ENCODE results near the gene MICAL3. TPM values are rescaled to one million over a fixed set of nuclear protein-coding genes. Genes with fewer than 3 reads are reported as not detected.

Gene MICAL3
- polyA plus RNA-seq, 1 of the 3 experiments (the other 2 are of a cell fraction): 83.1 TPM

GRCh38 chr22:18059094-18059417 is 34.7 kb upstream of the MICAL3 start:
- H3K4me2 ChIP-seq: no peak overlapping the region
- H4K20me1 ChIP-seq (ENCODE audit: insufficient read depth): no peaks in the 10 kb centered on the region
- H2AFZ ChIP-seq (ENCODE audit: low read depth): no peak overlapping the region
- CTCF ChIA-PET: interaction anchor here (0.7 to 2.2 kb wide), 3 partner anchors 13 to 24 kb away, joined by 3 to 10 read pairs (median 3); no protein-coding TSS in a partner anchor
- DNase-seq: no peak
- WGBS (ENCODE audit: low lambda C conversion rate): 87% methylated on average over 5 of the region's 5 CpGs
- no peak for TF ChIP-seq USF1 (IDR thresholded peaks at IDR 0.05; ENCODE audit: borderline replicate concordance, low read depth)
- TF ChIP-seq REST (IDR thresholded peaks at IDR 0.05; ENCODE audit: low read depth, low read length): no peak
- no peak for TF ChIP-seq SIN3A (IDR thresholded peaks at IDR 0.05; ENCODE audit: borderline replicate concordance, low read depth, low read length)
- no peak for TF ChIP-seq CHD2 (IDR thresholded peaks at IDR 0.05; ENCODE audit: low read length, partially characterized antibody)
- TF ChIP-seq FOXM1 (IDR thresholded peaks at IDR 0.05; ENCODE audit: low read depth): no peak
- TF ChIP-seq, protein P1, sequence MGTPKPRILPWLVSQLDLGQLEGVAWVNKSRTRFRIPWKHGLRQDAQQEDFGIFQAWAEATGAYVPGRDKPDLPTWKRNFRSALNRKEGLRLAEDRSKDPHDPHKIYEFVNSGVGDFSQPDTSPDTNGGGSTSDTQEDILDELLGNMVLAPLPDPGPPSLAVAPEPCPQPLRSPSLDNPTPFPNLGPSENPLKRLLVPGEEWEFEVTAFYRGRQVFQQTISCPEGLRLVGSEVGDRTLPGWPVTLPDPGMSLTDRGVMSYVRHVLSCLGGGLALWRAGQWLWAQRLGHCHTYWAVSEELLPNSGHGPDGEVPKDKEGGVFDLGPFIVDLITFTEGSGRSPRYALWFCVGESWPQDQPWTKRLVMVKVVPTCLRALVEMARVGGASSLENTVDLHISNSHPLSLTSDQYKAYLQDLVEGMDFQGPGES (IDR thresholded peaks at IDR 0.05; ENCODE audit: low read depth, low read length): no peak
- TF ChIP-seq, protein P2, sequence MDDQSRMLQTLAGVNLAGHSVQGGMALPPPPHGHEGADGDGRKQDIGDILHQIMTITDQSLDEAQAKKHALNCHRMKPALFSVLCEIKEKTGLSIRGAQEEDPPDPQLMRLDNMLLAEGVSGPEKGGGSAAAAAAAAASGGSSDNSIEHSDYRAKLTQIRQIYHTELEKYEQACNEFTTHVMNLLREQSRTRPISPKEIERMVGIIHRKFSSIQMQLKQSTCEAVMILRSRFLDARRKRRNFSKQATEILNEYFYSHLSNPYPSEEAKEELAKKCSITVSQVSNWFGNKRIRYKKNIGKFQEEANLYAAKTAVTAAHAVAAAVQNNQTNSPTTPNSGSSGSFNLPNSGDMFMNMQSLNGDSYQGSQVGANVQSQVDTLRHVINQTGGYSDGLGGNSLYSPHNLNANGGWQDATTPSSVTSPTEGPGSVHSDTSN (IDR thresholded peaks at IDR 0.05): no peak
- no peak for TF ChIP-seq GATA2 (CRISPR knock-in tag; IDR thresholded peaks at IDR 0.05)
- TF ChIP-seq RFX5 (IDR thresholded peaks at IDR 0.05; ENCODE audit: low read length): no peak
- no peak for TF ChIP-seq MEF2A (IDR thresholded peaks at IDR 0.05; ENCODE audit: borderline replicate concordance, low read depth)
- TF ChIP-seq NRF1 (IDR thresholded peaks at IDR 0.05; ENCODE audit: low read depth, low read length): no peak
- no peak for TF ChIP-seq RAD21 (IDR thresholded peaks at IDR 0.05; ENCODE audit: low read length)
- no peak overlapping the region for H3K27ac ChIP-seq (ENCODE audit: low read depth in 2 of 2, low read length in 1 of 2)
- H3K4me1 ChIP-seq (ENCODE audit: control insufficient read depth in 1 of 2, insufficient read depth in 2 of 2, low read depth in 1 of 2, low read length in 1 of 2): peaks cover 15 to 33% of the 10 kb centered on the region in 2 experiments; a peak in 3 of 4 replicates
- H3K4me3 ChIP-seq (ENCODE audit: low read depth in 2 of 2, low read length in 1 of 2): no peak overlapping the region
- H3K79me2 ChIP-seq (ENCODE audit: insufficient read depth): no peaks in the 10 kb centered on the region
- POLR2A ChIA-PET: no interaction called here
- no peaks in the 10 kb centered on the region for H3K9me3 ChIP-seq
- no peaks in the 10 kb centered on the region for H3K36me3 ChIP-seq (replicated peaks in 1 of 2; ENCODE audit: control insufficient read depth in 1 of 2, insufficient read depth in 2 of 2, low read length in 1 of 2)
- no peak overlapping the region for H3K9ac ChIP-seq
- no peaks in the 10 kb centered on the region for H3K27me3 ChIP-seq (ENCODE audit: insufficient read depth)
- peaks cover 15% of the 10 kb centered on the region for H3F3A ChIP-seq (replicated peaks; ENCODE audit: insufficient read depth)
- no peaks in the 10 kb centered on the region for H3K9me2 ChIP-seq
